Upper lobe of left lung (tissue), 4 donors: Measurements from ENCODE around the gene L3MBTL3.

Source experiments
- CTCF ChIP-seq, 6 experiments: fragments of 450-650 bp in 4 of 6; fragments of 200-600 bp in 2 of 6; sonication (generic) in 2 of 6; IDR thresholded peaks; one replicate each; pipeline ENCODE4 v1.5.1; 2016 to 2019; ENCODE audit warnings: antibody characterized with exemption in 6 of 6
- POLR2A ChIP-seq, 4 donors: fragments of 450-650 bp; IDR thresholded peaks; one replicate each; pipeline ENCODE4 v1.5.1; 2016 to 2017; ENCODE audit warnings: antibody characterized with exemption in 4 of 4, mild to moderate bottlenecking in 2 of 4
- POLR2AphosphoS5 ChIP-seq, 2 donors: sonication (generic); formaldehyde crosslinking; IDR thresholded peaks; one replicate each; pipeline ENCODE4 v1.5.1; 2017; ENCODE audit warnings: antibody characterized with exemption in 2 of 2

- TF ChIP-seq POLR2A (IDR thresholded peaks at IDR 0.05) (no peak), POLR2AphosphoS5 (IDR thresholded peaks at IDR 0.05) (no peak), CTCF (IDR thresholded peaks at IDR 0.05) (no peak)
Observed at GRCh38 chr6:130148181-130148580, 129.8 kb downstream of the L3MBTL3 start.
